Activated naive CD8-positive, alpha-beta T cell treated with anti-CD3 and anti-CD28 coated beads, Interleukin-2, amount 50 U/mL, for 16 hours (primary cell): ENCODE data around the gene POLE2.
"Not testable (repeated sequence)": the region's sequence is repeated elsewhere in the genome, so short reads cannot be mapped to it uniquely, and the experiment has no call there.

Source experiments
- DNase-seq: peaks from one replicate; pipeline ENCODE4 v3.0.0-alpha.2; 2020; ENCODE audit warnings: low read depth, low spot score

Gene POLE2, protein sequence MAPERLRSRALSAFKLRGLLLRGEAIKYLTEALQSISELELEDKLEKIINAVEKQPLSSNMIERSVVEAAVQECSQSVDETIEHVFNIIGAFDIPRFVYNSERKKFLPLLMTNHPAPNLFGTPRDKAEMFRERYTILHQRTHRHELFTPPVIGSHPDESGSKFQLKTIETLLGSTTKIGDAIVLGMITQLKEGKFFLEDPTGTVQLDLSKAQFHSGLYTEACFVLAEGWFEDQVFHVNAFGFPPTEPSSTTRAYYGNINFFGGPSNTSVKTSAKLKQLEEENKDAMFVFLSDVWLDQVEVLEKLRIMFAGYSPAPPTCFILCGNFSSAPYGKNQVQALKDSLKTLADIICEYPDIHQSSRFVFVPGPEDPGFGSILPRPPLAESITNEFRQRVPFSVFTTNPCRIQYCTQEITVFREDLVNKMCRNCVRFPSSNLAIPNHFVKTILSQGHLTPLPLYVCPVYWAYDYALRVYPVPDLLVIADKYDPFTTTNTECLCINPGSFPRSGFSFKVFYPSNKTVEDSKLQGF

DNA sequence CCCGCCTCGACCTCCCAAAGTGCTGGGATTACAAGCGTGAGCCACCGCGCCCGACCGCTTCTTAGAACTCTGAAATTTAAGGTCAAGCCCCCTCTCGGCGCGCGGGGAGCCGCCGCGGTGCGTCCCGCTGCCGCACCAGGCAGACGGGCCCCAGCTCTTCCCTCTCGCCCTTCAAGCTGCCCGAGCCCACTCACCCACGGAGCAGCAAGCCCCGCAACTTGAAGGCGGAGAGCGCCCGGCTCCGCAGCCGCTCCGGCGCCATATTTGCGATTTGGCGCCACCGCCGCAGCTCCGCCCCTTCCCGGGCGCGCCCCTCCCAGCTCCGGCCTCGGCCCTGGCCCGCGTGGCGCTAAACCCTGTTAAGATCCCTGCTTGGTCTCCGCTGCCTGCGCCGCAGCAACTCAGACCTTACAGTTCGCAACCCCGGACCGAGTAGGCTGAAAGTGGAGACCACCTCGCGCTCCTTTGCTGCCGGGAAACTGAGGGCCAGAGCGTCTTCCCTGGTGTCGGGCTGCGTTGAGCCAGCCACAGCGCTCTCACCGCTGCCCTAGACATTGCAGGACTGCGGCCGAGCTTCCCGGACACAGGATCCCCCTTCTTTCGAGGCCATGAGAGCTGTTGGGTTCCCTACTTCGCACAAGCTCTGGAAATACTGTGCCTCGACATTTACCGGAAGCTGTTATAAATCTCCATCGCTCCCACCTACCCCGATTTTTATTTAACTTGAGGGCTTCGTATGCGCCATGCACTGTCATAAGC lies at the start of gene POLE2:
Gene POLE2 (minus strand): TSS at position 273 of the 759 bp plus-strand sequence. CDS start 11 bp downstream, at position 262.
- peak; percentile 61 for DNase-seq

DNA sequence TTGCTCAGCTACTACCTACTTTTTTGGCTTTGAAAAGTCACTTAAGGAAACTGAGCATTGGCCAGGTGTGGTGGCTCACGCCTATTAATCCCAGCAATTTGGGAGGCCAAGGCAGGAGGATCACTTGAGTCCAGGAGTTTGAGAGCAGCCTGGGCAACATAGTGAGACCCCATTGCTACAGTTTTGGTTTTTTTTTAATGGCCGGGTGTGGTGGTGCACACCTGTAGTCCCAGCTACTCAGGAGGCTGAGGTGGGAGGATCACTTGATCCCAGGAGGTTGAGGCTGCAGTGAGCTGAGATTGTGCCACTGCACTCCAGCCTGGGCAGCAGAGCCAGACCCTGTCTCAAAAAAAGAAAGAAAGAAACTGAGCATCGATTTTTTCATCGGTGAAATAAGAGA lies 47.7 kb upstream of the POLE2 start:
- DNase-seq = not testable (repeated sequence)

DNA sequence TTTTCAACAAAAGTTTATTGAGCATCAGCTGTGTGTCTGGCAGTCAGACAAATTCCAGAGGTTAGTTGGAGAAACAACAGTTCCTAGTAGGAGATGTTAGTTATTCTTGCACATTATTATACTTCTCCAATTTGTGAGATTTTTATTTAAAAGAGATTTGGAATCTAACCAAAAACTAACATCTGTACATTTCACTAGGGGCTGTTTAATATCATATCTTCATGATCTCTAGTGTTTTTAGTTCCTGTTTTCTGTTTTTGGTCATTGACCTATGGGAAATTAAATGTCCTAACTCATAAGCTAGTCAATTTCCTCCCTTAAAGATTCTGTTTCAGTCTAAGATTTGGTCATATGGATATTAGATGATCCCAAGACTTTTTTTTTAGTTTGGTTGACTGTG lies 45.8 kb upstream of the POLE2 start:
- DNase-seq = no peak

DNA sequence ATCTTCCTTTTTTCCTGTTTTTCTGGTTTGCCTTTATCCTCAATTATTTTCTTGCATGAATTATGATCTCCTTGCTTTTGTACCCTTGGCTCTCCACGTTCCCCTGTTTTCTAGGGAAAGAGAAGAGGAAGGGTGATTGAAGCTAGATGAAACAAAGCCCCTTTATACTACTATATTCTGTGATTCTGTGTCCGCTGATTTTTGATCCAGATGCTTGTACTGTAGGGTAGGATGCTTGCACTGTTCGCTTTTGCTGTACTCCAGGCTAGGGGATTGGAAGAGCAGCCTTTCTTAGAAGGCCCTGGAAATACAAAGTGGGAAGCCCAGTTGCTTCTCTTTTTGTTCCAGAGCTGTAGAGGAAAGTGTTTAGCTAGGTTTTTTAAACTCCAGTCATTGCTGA lies 44.9 kb upstream of the POLE2 start:
- DNase-seq = no peak

DNA sequence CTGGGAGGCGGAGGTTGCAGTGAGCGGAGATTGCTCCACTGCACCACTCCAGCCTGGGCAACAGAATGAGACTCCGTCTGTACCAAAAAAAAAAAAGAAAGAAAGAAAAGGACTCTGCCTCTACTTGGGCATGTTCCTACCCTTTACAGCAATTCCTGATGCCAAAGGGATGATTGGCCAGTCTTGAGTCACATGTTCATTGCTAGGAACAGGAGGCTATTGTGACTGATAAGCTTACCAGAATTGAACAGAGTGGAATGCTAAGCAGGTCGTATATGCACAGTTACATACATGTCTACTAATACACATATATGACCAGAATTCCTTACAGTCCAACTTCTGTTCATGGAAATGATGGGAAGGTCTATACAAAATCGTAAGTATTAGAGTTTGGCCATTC lies 39.2 kb upstream of the POLE2 start:
- DNase-seq = no peak

DNA sequence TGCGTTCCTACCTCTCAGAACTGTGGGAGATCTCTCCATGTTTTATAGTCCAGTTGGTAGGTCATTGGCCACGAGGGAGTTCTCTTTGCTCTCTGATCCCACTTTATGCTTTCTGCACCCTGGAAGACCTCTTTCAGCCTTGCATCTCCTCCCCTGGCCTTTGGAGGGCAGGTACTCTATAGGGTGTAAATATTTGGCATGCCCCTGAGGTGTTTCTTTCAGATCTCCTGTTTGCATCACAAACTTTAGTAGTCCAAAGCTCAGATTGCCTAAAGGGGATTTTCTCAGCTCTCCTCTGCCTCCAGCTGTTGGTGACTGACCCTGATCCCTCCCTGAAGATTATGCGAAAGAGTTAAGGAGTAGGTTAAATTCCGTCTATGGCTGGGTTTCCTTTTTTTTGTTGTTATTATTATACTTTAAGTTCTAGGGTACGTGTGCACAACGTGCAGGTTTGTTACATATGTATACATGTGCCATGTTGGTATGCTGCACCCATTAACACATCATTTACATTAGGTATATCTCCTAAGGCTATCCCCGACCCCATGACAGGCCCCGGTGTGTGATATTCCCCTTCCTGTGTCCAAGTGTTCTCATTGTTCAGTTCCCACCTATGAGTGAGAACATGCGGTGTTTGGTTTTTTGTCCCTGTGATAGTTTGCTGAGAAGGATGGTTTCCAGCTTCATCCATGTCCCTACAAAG lies 33.9 kb upstream of the POLE2 start:
- DNase-seq = not testable (repeated sequence)

DNA sequence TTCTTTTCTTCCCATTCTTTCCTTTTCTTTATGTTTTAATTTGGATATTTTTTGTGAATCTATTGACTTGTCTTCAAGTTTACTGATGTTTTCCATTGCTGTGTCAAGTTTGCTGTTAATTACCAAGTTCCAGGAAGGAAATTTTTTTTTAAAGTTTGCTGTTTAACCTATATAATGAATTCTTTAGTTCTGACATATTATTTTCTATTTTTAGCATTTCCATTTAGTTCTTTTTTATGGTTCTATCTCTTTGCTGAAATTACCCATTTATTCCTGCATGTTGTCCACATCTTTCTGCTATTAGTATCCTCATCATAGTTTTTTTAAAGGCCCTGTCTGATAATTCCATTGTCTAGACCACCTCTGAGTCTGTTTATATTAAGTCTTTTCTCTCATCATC lies 32.7 kb upstream of the POLE2 start:
- no peak for DNase-seq

DNA sequence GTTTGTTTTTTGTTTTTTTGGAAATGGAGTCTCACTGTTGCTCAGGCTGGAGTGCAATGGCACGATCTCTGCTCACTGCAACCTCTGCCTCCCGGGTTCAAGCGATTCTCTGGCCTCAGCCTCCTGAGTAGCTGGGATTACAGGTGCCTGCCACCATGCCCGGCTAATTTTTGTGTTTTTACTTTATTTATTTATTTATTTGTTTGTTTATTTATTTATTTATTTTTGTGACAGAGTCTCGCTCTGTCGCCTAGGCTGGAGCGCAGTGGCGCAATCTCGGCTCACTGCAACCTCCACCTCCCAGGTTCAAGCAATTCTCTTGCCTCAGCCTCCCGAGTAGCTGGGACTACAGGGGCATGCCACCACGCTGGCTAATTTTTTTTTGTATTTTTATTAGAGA lies 23.0 kb upstream of the POLE2 start:
- DNase-seq = not testable (repeated sequence)

DNA sequence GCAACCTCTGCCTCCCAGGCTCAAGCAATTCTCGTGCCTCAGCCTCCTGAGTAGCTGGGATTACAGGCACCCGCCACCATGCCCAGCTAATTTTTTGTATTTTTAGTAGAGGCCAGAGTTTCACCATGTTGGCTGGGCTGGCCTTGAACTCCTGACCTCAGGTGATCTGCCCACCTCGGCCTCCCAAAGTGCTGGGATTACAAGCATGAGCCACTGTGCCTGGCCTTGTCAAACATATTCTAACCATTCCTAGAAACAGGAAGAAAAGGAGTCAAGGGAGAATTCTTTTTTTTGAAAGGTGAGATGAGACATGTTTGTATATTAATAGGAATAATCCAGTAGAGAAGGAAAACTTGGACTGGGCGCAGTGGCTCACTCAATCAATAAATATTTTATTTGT lies 16.5 kb upstream of the POLE2 start:
- not testable (repeated sequence) for DNase-seq

DNA sequence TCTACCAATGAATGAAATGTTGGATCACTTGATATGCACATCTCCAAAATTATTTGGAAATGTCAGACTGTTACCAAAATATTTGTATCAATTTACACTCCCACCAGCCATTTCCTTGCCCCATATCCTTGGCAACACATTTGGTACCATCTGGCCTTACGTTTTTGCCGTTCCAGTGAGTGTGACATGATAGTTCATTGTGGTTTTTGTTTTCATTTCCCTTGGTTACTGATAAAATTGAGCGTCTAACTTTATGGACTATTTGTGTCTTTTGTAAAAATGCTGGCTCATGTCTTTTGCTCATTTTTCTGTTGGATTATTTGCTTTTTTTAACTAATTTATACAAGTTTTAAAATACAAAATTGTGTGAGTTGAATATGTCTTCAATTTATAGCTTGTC lies 16.0 kb upstream of the POLE2 start:
- no peak for DNase-seq

DNA sequence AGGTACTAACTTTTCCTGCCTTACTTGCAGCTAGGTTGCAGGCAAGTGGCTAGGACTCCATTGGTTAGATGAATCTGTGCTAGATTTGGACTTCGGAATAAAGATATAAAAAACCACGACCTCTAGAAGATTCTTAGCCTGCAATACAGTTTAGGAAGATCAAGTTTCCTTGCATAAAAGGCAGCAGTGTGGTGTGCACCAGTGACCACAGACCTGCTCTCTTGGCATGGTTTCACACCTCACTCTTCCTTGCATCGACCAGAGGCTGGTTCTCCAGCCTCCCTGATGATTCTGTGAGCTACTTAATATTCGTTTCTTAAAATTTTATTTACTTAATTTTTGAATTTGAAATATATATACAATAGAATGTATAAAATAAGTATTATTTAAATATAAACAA lies 14.7 kb upstream of the POLE2 start:
- DNase-seq = no peak

DNA sequence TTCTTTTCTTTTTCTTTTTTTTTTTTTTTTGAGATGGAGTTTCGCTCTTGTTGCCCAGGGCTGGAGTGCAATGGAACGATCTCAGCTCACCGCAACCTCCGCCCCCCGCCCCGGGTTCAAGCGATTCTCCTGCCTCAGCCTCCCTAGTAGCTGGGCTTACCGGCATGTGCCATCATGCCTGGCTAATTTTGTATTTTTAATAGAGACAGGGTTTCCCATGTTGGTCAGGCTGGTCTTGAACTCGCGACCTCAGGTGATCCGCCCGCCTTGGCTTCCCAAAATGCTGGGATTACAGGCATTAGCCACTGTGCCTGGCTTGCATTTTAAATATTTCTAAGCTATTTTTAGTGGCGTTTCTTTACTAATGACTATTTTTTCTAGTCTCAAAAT lies 5.7 kb upstream of the POLE2 start:
- DNase-seq = not testable (repeated sequence)

DNA sequence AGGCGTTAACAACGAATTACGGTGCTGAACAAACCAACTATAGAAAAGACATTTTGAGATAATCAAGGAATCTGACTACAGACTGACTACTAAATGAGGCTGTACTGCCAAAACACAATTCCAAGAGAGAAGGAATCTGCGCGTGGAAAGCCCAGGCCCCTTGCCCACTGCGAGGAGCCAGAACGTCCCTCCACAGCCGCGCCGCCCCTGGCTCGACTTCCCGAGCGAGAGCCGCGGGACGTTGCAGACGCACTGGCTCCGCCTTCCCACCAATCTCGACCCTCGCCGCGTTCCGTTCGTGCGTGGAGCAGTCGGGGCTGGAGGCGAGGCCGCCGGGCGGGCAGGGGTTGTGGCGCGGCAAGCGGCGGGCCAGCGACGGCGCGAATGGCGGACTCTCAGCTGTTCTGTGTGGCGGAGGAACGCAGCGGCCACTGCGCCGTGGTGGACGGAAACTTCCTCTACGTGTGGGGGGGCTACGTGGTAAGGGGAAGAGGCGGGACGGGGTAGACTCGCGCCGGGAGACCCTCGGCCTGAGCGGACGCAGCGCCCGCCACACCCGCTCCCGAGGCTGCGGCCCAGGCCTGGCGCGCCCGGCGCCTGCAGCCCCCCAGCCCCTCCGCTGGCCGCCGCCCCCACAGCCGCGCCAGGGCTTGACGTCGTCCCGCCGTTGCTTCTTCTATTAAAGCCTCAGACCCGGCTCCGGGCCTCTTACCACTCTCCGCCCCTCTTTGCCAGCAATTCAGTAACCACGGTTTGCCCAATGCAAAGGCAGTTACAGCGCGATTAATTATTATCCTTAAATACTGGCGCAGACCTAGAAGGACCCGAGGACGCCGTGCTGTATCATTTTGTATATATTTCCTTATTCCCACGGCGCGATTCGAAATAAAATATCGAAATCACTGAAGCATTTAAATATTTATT lies 5.1 kb upstream of the POLE2 start, which contains the start of gene KLHDC1:
Gene KLHDC1 (plus strand): TSS at position 310 of the 924 bp plus-strand sequence. CDS start 75 bp downstream, at position 385.
- DNase-seq = peak; percentile 40

DNA sequence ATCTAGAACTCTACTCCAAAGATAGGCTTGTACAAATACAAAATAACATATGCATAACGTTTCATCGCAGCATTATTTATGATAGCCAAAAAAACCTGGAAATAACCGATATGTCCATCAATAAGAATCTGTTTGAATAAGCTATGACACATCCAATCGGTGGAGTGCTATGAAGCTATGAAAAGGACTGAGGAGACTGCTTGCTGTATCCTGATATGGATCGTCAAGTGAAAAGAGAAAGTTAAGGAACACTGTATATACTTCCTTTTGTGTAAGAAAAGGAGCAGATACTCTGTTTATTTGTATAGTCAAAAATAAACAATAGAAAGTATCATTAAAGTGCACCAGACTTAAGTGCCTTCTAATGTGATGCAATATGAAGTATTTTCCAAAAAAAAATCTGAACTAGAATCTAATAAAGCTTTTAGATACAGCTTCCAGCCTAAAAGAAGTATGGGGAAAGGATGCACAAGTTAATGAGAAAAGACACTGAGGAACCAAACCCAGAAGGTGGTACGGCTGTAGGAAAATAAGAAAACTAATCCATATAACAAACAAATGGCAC lies 4.3 kb upstream of the POLE2 start:
- no peak for DNase-seq

DNA sequence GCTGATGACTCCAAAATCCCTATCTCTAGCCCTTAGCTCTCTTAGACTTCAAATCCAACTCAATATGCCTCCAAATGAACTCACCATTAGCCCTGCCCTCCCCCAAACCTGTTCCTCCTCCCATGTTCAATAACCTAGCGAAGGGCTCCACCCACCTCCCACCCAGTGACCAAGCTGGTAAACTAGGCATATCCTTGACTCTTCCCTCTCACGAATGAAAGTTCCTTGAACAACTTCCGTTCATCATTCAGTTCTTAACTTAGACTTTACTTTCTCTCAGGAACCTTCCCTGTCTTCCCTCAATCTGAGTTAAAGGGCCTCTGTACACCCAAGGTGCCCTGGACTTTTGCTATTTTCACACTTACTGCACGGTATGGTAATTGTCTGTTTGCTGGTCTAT lies 3.0 kb upstream of the POLE2 start:
- no peak for DNase-seq

DNA sequence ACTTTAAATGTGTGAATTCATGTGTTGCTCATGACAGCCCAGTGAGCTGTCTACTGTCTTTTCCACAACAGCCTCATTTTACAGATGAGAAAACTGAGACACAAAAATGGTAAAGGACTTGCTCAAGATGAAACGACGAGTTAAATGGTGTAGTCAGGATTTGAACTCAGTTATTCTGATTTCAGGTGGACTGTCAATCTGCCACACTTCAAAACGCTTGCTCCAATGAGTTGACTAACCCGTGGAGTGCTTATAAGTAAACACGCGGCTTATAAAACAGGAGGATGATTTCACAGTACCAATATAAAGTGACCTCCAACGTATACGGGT lies 652 bp upstream of the POLE2 start:
- no peak for DNase-seq

DNA sequence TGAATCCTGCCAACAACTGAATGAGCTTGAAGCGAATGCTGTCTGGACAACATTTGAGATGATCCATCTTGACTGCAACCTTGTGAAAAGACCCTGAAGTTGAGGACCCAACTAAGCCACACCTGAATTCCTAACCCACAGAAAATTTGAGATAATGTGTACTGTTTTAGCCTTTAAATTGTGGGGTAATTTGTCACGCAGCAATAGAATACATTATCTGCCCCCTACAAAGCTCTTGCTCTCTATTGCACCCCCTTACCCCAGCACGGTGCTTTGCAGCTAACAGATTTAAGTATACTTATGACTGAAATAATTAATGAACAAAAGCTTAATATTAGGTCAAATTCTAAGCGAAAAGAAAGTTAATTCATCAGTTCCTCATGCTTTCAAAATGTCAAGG lies 1.6 kb downstream of the POLE2 start:
- no peak for DNase-seq

DNA sequence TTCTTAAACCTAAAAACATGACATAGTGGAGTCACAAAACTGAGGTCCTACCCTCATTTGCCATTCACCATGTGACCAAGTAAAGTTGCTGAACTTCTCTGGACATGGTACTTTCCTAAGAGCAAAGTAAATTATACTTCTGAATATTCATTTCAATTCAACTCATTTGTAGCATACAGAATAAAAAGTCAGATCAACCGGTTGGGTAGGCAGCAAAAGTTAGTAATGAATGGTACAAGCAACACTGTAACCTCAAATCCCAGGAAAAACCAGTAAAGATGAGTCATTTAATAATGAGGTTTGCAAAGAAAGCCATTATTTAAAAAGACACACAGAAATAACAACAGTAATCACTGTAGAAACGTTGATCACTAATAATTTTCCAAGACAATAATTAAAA lies 8.7 kb downstream of the POLE2 start:
- no peak for DNase-seq

DNA sequence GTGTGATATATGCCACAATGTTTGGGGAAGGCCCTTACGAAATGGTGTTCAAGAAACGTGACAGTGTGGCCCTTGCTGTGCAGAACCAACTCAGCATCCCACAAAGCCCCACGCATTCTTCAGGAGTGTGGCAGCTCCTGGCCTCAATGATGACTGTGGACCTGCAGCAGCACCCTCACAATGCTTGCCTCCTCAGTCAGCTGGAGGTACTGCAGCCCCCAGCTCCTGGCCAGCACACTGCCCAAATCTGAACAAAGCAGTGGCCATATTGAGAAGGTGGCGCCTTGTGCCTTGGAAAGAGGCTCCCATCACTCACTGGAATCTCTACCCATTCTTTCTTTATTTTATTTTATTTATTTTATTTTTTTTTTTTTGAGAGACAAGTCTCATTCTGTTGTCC lies 10.4 kb downstream of the POLE2 start:
- DNase-seq = no peak

DNA sequence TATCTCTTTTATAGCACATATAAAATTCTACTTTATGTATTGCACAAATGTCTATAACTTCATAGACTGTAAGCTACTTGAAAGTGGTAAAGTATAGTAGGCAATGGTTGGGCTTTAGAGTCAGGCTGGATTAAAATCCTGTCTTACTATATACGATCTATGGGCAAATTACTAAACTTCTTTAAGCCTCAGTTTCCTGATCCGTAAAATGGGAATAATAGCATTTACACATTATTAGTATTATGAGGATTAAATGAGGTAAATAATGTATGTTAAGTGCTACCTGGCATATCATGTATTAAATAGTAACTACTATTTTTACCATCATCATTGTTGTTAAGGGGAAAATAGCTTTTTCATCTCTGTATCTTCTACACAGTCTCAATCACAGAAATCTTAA lies 14.4 kb downstream of the POLE2 start:
- no peak for DNase-seq

DNA sequence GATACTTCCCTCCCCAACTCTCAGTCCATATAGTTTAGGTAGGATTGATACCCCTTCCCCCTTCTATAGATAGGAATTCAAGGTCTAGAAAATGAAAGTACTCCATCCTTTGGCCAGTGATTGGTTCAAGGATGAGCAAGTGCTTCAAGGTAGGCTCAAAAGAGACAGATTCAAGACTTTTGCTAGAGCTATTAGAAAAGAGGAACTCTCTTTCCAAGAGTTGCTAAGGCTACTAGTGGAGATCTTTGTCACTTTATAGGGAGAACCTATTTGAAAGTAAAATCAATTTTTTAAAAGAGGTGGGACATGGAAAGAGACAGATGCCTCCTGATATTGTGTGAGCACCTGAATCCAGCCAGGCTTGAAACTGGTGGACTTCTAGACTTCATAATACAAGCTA lies 17.5 kb downstream of the POLE2 start:
- no peak for DNase-seq
